ENCODE data around the gene ZFP90.
A peak's percentile ranks its signal among the peaks of the same experiment; 100 is the strongest.
"Not testable (repeated sequence)": the region's sequence is repeated elsewhere in the genome, so short reads cannot be mapped to it uniquely, and the experiment has no call there.

Gene ZFP90

DNA sequence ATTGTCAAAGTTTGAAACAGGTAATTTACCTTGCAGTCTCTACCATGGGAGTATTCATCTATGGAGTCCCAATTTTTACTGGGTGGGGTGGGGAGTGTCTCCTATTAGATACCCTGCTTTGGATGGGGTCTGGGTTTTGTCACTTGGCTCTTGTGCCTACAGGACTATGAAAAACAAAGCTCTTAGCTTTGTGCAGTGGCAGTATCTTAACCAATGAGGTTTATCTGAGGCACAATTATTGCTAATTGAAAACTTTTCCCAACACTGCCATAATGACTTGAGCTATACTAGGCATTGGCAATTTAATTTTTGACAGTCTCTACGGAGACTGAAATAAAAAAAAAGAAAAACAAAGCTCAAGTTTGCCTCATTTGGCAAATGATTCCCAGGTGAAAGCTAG lies 3.8 kb upstream of the ZFP90 start:
- peaks cover 16% of the 10 kb centered on the region for H3K4me1 ChIP-seq (ENCODE audit: control insufficient read depth, insufficient read depth, low read length)
- H3K9me3 ChIP-seq (ENCODE audit: control insufficient read depth in 2 of 2, low read length in 2 of 2) = no peaks in the 10 kb centered on the region
- H3K9ac ChIP-seq (ENCODE audit: low read length in 2 of 2) = no peak overlapping the region
- no peaks in the 10 kb centered on the region for H3K36me3 ChIP-seq (ENCODE audit: control insufficient read depth in 2 of 2, insufficient read depth in 2 of 2, low read length in 2 of 2)
- H3K27ac ChIP-seq (ENCODE audit: low read length) = no peak overlapping the region
- H3K27me3 ChIP-seq (ENCODE audit: control insufficient read depth in 1 of 2, insufficient read depth in 2 of 2, low read length in 2 of 2) = no peaks in the 10 kb centered on the region
- H3K4me3 ChIP-seq (ENCODE audit: low read length in 2 of 2) = no peak overlapping the region

- H3K4me3 ChIP-seq (ENCODE audit: low read length in 2 of 2) = peak overlapping the region; percentile 73 to 83
Measured at GRCh38 chr16:68539711-68540239, 684 bp downstream of the ZFP90 start.

DNA sequence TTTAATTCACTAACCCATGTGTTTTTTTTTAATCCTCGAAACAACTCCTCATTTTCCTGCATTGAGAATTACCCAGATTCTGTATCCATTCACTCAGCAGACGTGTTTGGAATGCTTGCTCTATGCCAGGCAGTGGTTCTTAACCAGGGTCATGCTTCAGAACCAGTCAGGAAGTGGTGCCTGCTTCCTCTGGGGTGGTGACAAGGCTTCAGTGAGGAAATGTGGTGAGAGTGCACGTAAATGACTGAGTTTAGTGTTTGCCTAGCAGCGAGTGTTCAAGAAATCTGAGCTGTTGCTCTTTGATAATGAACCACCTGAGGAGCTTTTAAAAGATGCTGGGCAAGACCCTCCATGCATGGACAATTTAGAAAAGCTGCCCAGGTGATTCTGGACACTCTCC lies 9.9 kb downstream of the ZFP90 start:
- Histone ChIP-seq H3K36me3 (ENCODE audit: control insufficient read depth in 2 of 2, insufficient read depth in 2 of 2, low read length in 2 of 2) (peaks cover 22 to 26% of the 10 kb centered on the region in 2 donors), H3K9me3 (ENCODE audit: control insufficient read depth in 2 of 2, low read length in 2 of 2) (peaks cover 5 to 6% of the 10 kb centered on the region in 2 donors), H3K4me1 (ENCODE audit: control insufficient read depth, insufficient read depth, low read length) (peaks cover 2% of the 10 kb centered on the region), H3K4me3 (ENCODE audit: low read length in 2 of 2) (no peak overlapping the region), H3K27me3 (ENCODE audit: control insufficient read depth in 1 of 2, insufficient read depth in 2 of 2, low read length in 2 of 2) (no peaks in the 10 kb centered on the region), H3K9ac (ENCODE audit: low read length in 2 of 2) (no peak overlapping the region), H3K27ac (ENCODE audit: low read length) (no peak overlapping the region)

More at GRCh38 chr16:68539711-68540239, 684 bp downstream of the ZFP90 start:
- H3K9ac ChIP-seq (ENCODE audit: low read length in 2 of 2) = peak overlapping the region; percentile 62 to 64
- H3K9me3 ChIP-seq (ENCODE audit: control insufficient read depth in 2 of 2, low read length in 2 of 2) = no peaks in the 10 kb centered on the region
- no peak overlapping the region for H3K27ac ChIP-seq (ENCODE audit: low read length)
- H3K27me3 ChIP-seq (ENCODE audit: control insufficient read depth in 1 of 2, insufficient read depth in 2 of 2, low read length in 2 of 2) = no peaks in the 10 kb centered on the region
- peaks cover 0 to 8% of the 10 kb centered on the region in 2 donors for H3K36me3 ChIP-seq (ENCODE audit: control insufficient read depth in 2 of 2, insufficient read depth in 2 of 2, low read length in 2 of 2)
- peaks cover 12% of the 10 kb centered on the region for H3K4me1 ChIP-seq (ENCODE audit: control insufficient read depth, insufficient read depth, low read length)

DNA sequence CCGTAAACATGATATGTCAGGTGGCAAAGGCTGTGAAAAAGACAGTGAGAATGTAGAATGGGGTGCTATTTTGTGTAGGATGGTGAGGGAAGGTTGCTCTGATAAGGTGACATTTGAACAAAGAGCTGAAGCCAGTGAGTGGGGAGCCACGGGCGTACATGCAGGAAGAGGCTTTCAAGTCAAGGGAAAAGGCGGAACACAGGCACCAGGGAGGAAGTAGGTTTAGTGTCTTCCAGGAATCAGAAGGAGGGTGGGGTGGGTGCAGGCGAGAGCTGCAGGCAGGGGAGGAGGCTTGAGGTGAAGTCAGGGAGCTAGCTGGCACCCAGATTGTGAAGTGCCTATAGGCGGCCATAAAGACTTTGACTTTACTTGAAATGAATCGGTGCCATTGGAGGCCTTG lies 14.1 kb downstream of the ZFP90 start:
- Histone ChIP-seq H3K9me3 (ENCODE audit: control insufficient read depth in 2 of 2, low read length in 2 of 2) (peaks cover 28 to 39% of the 10 kb centered on the region in 2 donors), H3K36me3 (ENCODE audit: control insufficient read depth in 2 of 2, insufficient read depth in 2 of 2, low read length in 2 of 2) (peaks cover 51 to 55% of the 10 kb centered on the region in 2 donors)

DNA sequence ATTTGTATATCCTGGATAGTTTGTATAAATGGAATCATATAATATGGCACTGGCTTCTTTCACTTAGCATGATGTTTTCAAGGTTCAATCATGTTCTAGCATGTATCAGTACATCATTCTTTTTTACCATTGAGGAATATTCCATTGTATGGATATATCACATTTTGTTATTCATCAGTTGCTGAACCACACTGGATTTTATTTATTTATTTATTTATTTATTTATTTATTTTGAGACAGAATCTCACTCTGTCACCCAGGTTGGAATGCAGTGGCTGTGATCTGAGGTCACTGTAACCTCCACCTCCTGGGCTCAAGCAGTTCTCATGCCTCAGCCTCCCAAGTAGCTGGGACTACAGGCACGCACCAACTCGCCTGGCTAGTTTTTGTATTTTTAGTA lies 21.2 kb downstream of the ZFP90 start:
- H3K36me3 ChIP-seq (ENCODE audit: control insufficient read depth in 2 of 2, insufficient read depth in 2 of 2, low read length in 2 of 2) = peaks cover 68 to 78% of the 10 kb centered on the region in 2 donors

More for the DNA sequence above, 14.1 kb downstream of the ZFP90 start:
- Histone ChIP-seq H3K27ac (ENCODE audit: low read length) (no peak overlapping the region), H3K4me1 (ENCODE audit: control insufficient read depth, insufficient read depth, low read length) (peaks cover 2% of the 10 kb centered on the region), H3K9ac (ENCODE audit: low read length in 2 of 2) (no peak overlapping the region), H3K27me3 (ENCODE audit: control insufficient read depth in 1 of 2, insufficient read depth in 2 of 2, low read length in 2 of 2) (no peaks in the 10 kb centered on the region), H3K4me3 (ENCODE audit: low read length in 2 of 2) (no peak overlapping the region)

GRCh38 chr16:68563631-68564381 lies 24.7 kb downstream of the ZFP90 start:
- Histone ChIP-seq H3K4me3 (ENCODE audit: low read length in 2 of 2) (peak overlapping the region in 1 of 2 donors; percentile 59), H3K9me3 (ENCODE audit: control insufficient read depth in 2 of 2, low read length in 2 of 2) (peaks cover 65 to 66% of the 10 kb centered on the region in 2 donors), H3K27ac (ENCODE audit: low read length) (no peak overlapping the region), H3K36me3 (ENCODE audit: control insufficient read depth in 2 of 2, insufficient read depth in 2 of 2, low read length in 2 of 2) (peaks cover 46 to 50% of the 10 kb centered on the region in 2 donors), H3K9ac (ENCODE audit: low read length in 2 of 2) (no peak overlapping the region), H3K4me1 (ENCODE audit: control insufficient read depth, insufficient read depth, low read length) (no peaks in the 10 kb centered on the region), H3K27me3 (ENCODE audit: control insufficient read depth in 1 of 2, insufficient read depth in 2 of 2, low read length in 2 of 2) (no peaks in the 10 kb centered on the region)

More for the DNA sequence above, 21.2 kb downstream of the ZFP90 start:
- H3K27ac ChIP-seq (ENCODE audit: low read length); H3K4me1 ChIP-seq (ENCODE audit: control insufficient read depth, insufficient read depth, low read length); H3K4me3 ChIP-seq (ENCODE audit: low read length in 2 of 2); H3K27me3 ChIP-seq (ENCODE audit: control insufficient read depth in 1 of 2, insufficient read depth in 2 of 2, low read length in 2 of 2); H3K9ac ChIP-seq (ENCODE audit: low read length in 2 of 2): not testable (repeated sequence)
- peaks cover 68 to 74% of the 10 kb centered on the region in 2 donors for H3K9me3 ChIP-seq (ENCODE audit: control insufficient read depth in 2 of 2, low read length in 2 of 2)

DNA sequence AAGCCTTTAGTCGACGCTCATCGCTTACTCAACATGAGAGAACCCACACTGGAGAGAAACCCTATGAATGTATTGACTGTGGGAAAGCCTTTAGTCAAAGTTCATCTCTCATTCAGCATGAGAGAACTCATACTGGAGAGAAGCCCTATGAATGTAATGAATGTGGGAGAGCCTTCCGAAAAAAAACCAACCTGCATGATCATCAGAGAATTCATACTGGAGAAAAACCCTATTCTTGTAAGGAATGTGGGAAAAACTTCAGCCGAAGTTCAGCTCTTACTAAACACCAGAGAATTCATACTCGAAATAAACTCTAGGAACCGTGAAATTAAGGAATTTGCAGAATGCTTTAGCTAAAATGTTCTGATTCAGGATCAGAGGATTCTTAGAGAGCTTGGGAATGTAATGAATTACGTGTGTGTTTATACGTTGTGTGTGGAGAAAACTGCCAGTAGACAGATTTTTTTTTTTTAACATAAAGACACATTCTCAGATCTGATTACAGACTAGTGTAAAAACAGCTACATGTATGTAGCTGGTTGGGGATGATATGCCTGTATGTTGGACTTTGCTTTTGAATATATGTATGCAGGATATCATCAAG lies 25.4 kb downstream of the ZFP90 start:
- peaks cover 39 to 45% of the 10 kb centered on the region in 2 donors for H3K36me3 ChIP-seq (ENCODE audit: control insufficient read depth in 2 of 2, insufficient read depth in 2 of 2, low read length in 2 of 2)
- H3K4me3 ChIP-seq (ENCODE audit: low read length in 2 of 2) = peak overlapping the region in 1 of 2 donors; percentile 59
- peaks cover 61 to 66% of the 10 kb centered on the region in 2 donors for H3K9me3 ChIP-seq (ENCODE audit: control insufficient read depth in 2 of 2, low read length in 2 of 2)
- H3K27me3 ChIP-seq (ENCODE audit: control insufficient read depth in 1 of 2, insufficient read depth in 2 of 2, low read length in 2 of 2) = no peaks in the 10 kb centered on the region
- H3K4me1 ChIP-seq (ENCODE audit: control insufficient read depth, insufficient read depth, low read length) = no peaks in the 10 kb centered on the region
- no peak overlapping the region for H3K9ac ChIP-seq (ENCODE audit: low read length in 2 of 2)
- no peak overlapping the region for H3K27ac ChIP-seq (ENCODE audit: low read length)

GRCh38 chr16:68574479-68574878 lies 35.4 kb downstream of the ZFP90 start:
- Histone ChIP-seq H3K9me3 (ENCODE audit: control insufficient read depth in 2 of 2, low read length in 2 of 2) (peaks cover 22 to 59% of the 10 kb centered on the region in 2 donors), H3K4me3 (ENCODE audit: low read length in 2 of 2) (no peak overlapping the region), H3K27ac (ENCODE audit: low read length) (no peak overlapping the region), H3K27me3 (ENCODE audit: control insufficient read depth in 1 of 2, insufficient read depth in 2 of 2, low read length in 2 of 2) (no peaks in the 10 kb centered on the region), H3K36me3 (ENCODE audit: control insufficient read depth in 2 of 2, insufficient read depth in 2 of 2, low read length in 2 of 2) (peaks cover 0 to 2% of the 10 kb centered on the region in 2 donors), H3K4me1 (ENCODE audit: control insufficient read depth, insufficient read depth, low read length) (no peaks in the 10 kb centered on the region), H3K9ac (ENCODE audit: low read length in 2 of 2) (no peak overlapping the region)

DNA sequence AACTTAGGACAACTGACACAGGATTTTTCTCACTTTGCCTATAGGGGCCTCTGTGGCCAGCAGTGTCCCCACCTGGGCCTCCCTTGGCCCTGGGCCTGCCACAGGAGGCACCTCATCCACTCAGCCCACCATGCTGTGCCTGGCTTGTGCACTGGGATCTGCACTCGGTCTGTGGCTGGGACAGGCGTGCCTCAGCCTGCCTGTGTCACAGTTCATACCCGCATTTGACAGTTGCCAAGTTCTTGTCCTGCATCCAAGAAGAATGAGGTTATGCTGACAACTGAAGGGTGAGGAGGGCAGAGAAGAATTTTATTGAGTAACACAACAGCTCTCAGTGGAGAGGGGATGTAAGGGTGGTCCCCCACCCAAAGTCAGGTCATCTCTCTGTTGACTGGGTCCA lies 36.0 kb downstream of the ZFP90 start:
- Histone ChIP-seq H3K4me3 (ENCODE audit: low read length in 2 of 2) (no peak overlapping the region), H3K9ac (ENCODE audit: low read length in 2 of 2) (no peak overlapping the region), H3K27ac (ENCODE audit: low read length) (no peak overlapping the region), H3K9me3 (ENCODE audit: control insufficient read depth in 2 of 2, low read length in 2 of 2) (peaks cover 19 to 53% of the 10 kb centered on the region in 2 donors), H3K27me3 (ENCODE audit: control insufficient read depth in 1 of 2, insufficient read depth in 2 of 2, low read length in 2 of 2) (no peaks in the 10 kb centered on the region), H3K36me3 (ENCODE audit: control insufficient read depth in 2 of 2, insufficient read depth in 2 of 2, low read length in 2 of 2) (peaks cover 0 to 2% of the 10 kb centered on the region in 2 donors), H3K4me1 (ENCODE audit: control insufficient read depth, insufficient read depth, low read length) (no peaks in the 10 kb centered on the region)

- H3K4me1 ChIP-seq (ENCODE audit: control insufficient read depth, insufficient read depth, low read length) = no peaks in the 10 kb centered on the region
- no peak overlapping the region for H3K9ac ChIP-seq (ENCODE audit: low read length in 2 of 2)
- no peak overlapping the region for H3K27ac ChIP-seq (ENCODE audit: low read length)
- H3K27me3 ChIP-seq (ENCODE audit: control insufficient read depth in 1 of 2, insufficient read depth in 2 of 2, low read length in 2 of 2) = no peaks in the 10 kb centered on the region
- H3K4me3 ChIP-seq (ENCODE audit: low read length in 2 of 2) = no peak overlapping the region
- peaks cover 11 to 35% of the 10 kb centered on the region in 2 donors for H3K9me3 ChIP-seq (ENCODE audit: control insufficient read depth in 2 of 2, low read length in 2 of 2)
- H3K36me3 ChIP-seq (ENCODE audit: control insufficient read depth in 2 of 2, insufficient read depth in 2 of 2, low read length in 2 of 2) = peaks cover 0 to 3% of the 10 kb centered on the region in 2 donors
Measured at GRCh38 chr16:68577352-68577853, 38.3 kb downstream of the ZFP90 start.
